Loucy (cell line): ENCODE measurements around the gene LSP1.

Experiments used
- EZH2phosphoT487 ChIP-seq: fragments of 200-600 bp; IDR thresholded peaks from 2 replicates; pipeline ENCODE4 v1.6.1; 2018; ENCODE audit warnings: antibody characterized with exemption, mild to moderate bottlenecking, moderate library complexity, borderline replicate concordance
- TF ChIP-seq, protein P1 (sequence below): fragments of 200-600 bp; sonication (generic); conservative IDR thresholded peaks from 2 replicates; pipeline ENCODE4 v1.5.1; 2014; ENCODE audit warnings: mild to moderate bottlenecking, antibody characterized with exemption, low read length

DNA sequence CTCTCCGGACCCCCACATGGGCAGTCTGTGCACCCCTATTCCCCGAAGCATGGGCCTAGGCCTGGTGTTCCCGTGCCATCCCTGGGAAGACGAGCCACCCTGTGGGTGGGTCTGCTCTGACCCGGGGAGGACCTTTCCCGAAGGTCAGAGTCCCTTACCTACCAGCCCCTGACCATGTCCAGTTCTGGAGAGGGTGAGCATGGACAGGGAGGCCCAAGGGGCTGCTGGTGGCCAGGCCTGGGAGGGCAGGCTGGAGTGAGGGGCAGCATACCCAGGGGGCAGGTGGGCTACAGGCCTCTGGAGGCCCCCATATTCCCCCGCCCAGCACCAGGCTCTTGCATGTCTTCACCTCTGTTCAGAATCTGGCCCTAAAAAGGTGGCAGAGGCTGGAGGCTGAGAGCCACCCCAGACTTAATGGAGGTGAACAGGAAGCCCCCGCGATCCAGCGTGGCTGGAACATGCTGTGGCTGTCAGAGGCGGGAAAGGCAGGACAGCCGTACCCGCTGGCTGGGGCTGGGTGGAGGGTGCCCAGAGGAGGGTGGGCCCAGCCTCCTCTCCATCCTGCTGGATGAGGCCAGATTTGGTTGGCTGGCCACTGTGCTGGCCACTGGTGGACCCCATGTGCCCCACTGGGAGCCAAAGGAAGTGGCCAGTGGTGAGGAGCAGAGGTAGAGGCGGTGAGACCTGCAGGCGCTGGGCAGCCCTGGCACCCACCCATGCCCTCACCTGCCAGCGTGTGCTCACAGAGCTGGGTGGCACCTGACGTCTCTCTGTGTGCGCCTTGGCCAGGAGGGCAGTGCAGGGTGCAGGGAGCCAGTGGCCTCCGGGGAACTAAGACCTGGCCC, 29.3 kb upstream of the LSP1 start:
- TF ChIP-seq, protein P1, sequence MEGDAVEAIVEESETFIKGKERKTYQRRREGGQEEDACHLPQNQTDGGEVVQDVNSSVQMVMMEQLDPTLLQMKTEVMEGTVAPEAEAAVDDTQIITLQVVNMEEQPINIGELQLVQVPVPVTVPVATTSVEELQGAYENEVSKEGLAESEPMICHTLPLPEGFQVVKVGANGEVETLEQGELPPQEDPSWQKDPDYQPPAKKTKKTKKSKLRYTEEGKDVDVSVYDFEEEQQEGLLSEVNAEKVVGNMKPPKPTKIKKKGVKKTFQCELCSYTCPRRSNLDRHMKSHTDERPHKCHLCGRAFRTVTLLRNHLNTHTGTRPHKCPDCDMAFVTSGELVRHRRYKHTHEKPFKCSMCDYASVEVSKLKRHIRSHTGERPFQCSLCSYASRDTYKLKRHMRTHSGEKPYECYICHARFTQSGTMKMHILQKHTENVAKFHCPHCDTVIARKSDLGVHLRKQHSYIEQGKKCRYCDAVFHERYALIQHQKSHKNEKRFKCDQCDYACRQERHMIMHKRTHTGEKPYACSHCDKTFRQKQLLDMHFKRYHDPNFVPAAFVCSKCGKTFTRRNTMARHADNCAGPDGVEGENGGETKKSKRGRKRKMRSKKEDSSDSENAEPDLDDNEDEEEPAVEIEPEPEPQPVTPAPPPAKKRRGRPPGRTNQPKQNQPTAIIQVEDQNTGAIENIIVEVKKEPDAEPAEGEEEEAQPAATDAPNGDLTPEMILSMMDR, result no peak
- TF ChIP-seq EZH2phosphoT487, result no peak
